Trophoblast cell (in vitro differentiated cells and primary cell): ENCODE measurements around the gene TMEM82.

ENCODE experiments used
- DNase-seq, 2 donors: peaks; one replicate each; pipeline ENCODE4 v3.0.0-alpha.2; 2016
- H2AFZ ChIP-seq: 2 replicates; pipeline ENCODE4 v1.6.1; 2013; ENCODE audit warnings: low read length, moderate library complexity, mild to moderate bottlenecking; ENCODE audit not compliant: insufficient read depth, poor library complexity
- H2AK5ac ChIP-seq: 2 replicates; pipeline ENCODE4 v1.6.1; 2013; ENCODE audit warnings: mild to moderate bottlenecking, low read length
- H2BK120ac ChIP-seq: 2 replicates; pipeline ENCODE4 v1.6.1; 2013; ENCODE audit warnings: low read length, mild to moderate bottlenecking, moderate library complexity; ENCODE audit not compliant: insufficient read depth, poor library complexity
- H2BK12ac ChIP-seq: 2 replicates; pipeline ENCODE4 v1.6.1; 2013; ENCODE audit warnings: mild to moderate bottlenecking, low read length, moderate library complexity
- H2BK5ac ChIP-seq: 2 replicates; pipeline ENCODE4 v1.6.1; 2013; ENCODE audit warnings: low read length, low read depth, moderate library complexity, mild to moderate bottlenecking; ENCODE audit not compliant: poor library complexity
- H3K14ac ChIP-seq: 2 replicates; pipeline ENCODE4 v1.6.1; 2013; ENCODE audit warnings: mild to moderate bottlenecking, low read length
- H3K18ac ChIP-seq: 2 replicates; pipeline ENCODE4 v1.6.1; 2013; ENCODE audit warnings: mild to moderate bottlenecking, low read length
- H3K23ac ChIP-seq: 2 replicates; pipeline ENCODE4 v1.6.1; 2013; ENCODE audit warnings: low read length
- H3K27ac ChIP-seq: 2 replicates; pipeline ENCODE4 v1.5.1; 2013; ENCODE audit warnings: low read depth, mild to moderate bottlenecking, inconsistent platforms, low read length, moderate library complexity
- H3K27me3 ChIP-seq: 2 replicates; pipeline ENCODE4 v1.6.1; 2013; ENCODE audit warnings: inconsistent platforms, mild to moderate bottlenecking, low read length, moderate library complexity; ENCODE audit not compliant: insufficient read depth
- H3K36me3 ChIP-seq, 2 experiments: 1 replicate in 1 of 2; 2 replicates in 1 of 2; pipeline ENCODE4 v1.6.1; 2013; ENCODE audit warnings: low read length in 2 of 2, mild to moderate bottlenecking in 2 of 2, moderate library complexity in 1 of 2; ENCODE audit not compliant: insufficient read depth in 2 of 2, control insufficient read depth in 1 of 2
- H3K4ac ChIP-seq: 2 replicates; pipeline ENCODE4 v1.6.1; 2013; ENCODE audit warnings: low read depth, mild to moderate bottlenecking, low read length, moderate library complexity
- H3K4me1 ChIP-seq, 2 experiments: 1 replicate in 1 of 2; 2 replicates in 1 of 2; pipeline ENCODE4 v1.6.1; 2013; ENCODE audit warnings: low read length in 2 of 2, mild to moderate bottlenecking in 2 of 2, moderate library complexity in 1 of 2; ENCODE audit not compliant: insufficient read depth in 2 of 2, control insufficient read depth in 1 of 2
- H3K4me2 ChIP-seq: 2 replicates; pipeline ENCODE4 v1.6.1; 2013; ENCODE audit warnings: inconsistent platforms, mild to moderate bottlenecking, low read length, moderate library complexity
- H3K4me3 ChIP-seq: 2 replicates; pipeline ENCODE4 v1.5.1; 2013; ENCODE audit warnings: mild to moderate bottlenecking, low read depth, low read length, inconsistent platforms
- H3K79me1 ChIP-seq: one replicate; pipeline ENCODE4 v1.6.1; 2013; ENCODE audit warnings: low read length
- H3K79me2 ChIP-seq: 2 replicates; pipeline ENCODE4 v1.6.1; 2013; ENCODE audit warnings: low read length, mild to moderate bottlenecking; ENCODE audit not compliant: control insufficient read depth, insufficient read depth, poor library complexity
- H3K9ac ChIP-seq: 2 replicates; pipeline ENCODE4 v1.6.1; 2013; ENCODE audit warnings: mild to moderate bottlenecking, low read length
- H3K9me3 ChIP-seq: 2 replicates; pipeline ENCODE4 v1.6.1; 2013; ENCODE audit warnings: low read depth, mild to moderate bottlenecking, control low read depth, inconsistent platforms, low read length; ENCODE audit not compliant: insufficient read depth
- H4K12ac ChIP-seq: 2 replicates; pipeline ENCODE4 v1.6.1; 2013; ENCODE audit warnings: low read depth, mild to moderate bottlenecking, low read length, moderate library complexity
- H4K8ac ChIP-seq: 2 replicates; pipeline ENCODE4 v1.6.1; 2013; ENCODE audit warnings: low read depth, mild to moderate bottlenecking, low read length, moderate library complexity
- H4K91ac ChIP-seq: one replicate; pipeline ENCODE4 v1.6.1; 2013; ENCODE audit warnings: low read depth, mild to moderate bottlenecking, low read length, moderate library complexity
- WGBS: extraction: QIAGEN DNeasy Blood & Tissue Kit; methylation state at CpG from one replicate; pipeline ENCODE4 v1.1.7; 2013; ENCODE audit warnings: missing lambda C conversion rate; ENCODE audit not compliant: insufficient read length, insufficient coverage; ENCODE audit errors: extremely low coverage; 5-methylcytosine and 5-hydroxymethylcytosine counted together

Gene TMEM82

DNA sequence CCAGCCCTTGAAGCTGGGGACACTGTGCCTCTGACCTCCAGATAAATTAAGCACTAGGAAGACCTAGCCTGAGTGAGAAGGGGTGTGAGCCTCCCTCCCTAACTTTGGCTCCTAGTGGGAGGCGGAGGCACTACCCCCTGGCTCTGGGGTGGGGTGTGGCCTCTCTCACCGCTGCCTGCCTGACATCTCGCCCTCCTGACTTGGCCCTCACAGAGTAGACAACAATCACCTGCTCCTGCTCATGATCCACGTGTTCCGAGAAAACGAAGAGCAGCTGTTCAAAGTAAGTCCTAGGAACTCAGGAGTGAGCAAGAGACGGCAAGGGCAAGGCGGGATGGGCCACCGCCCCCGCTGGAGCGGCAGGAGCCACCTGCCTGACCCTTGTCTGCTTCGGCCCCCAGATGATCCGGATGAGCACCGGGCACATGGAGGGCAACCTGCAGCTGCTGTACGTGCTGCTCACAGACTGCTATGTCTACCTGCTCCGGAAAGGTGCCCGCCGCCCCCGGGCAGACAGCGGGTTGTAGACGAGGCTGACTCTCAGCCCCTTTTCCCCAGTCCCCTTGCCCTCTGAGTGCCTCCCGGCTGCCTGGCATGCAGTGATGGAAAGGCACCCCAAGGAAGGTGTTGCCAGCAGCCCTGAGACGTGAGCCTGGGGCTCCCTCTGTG lies 14.3 kb upstream of the TMEM82 start:
- H2BK12ac ChIP-seq: no peak overlapping the region
- no peak overlapping the region for H4K91ac ChIP-seq
- no peak overlapping the region for H3K4me2 ChIP-seq
- H2AK5ac ChIP-seq: no peak overlapping the region
- H3K9me3 ChIP-seq: no peaks in the 10 kb centered on the region
- H2BK120ac ChIP-seq: no peak overlapping the region
- H4K12ac ChIP-seq: no peak overlapping the region
- no peak overlapping the region for H3K14ac ChIP-seq
- no peak overlapping the region for H3K9ac ChIP-seq
- no peak overlapping the region for H2BK5ac ChIP-seq
- no peak overlapping the region for H3K23ac ChIP-seq
- WGBS: no CpG with 5 or more reads among the region's 23 CpGs
- no peaks in the 10 kb centered on the region for H3K79me2 ChIP-seq
- H4K8ac ChIP-seq: no peak overlapping the region
- DNase-seq: no peak
- peaks cover 64% of the 10 kb centered on the region in 2 experiments for H3K36me3 ChIP-seq
- no peak overlapping the region for H3K4me3 ChIP-seq
- no peaks in the 10 kb centered on the region for H3K27me3 ChIP-seq
- no peak overlapping the region for H3K18ac ChIP-seq
- peaks cover 6% of the 10 kb centered on the region for H3K79me1 ChIP-seq
- no peak overlapping the region for H2AFZ ChIP-seq
- peaks cover 30% of the 10 kb centered on the region in 2 experiments for H3K4me1 ChIP-seq
- no peak overlapping the region for H3K27ac ChIP-seq
- no peak overlapping the region for H3K4ac ChIP-seq

- no CpG with 5 or more reads among the region's 22 CpGs for WGBS
- H3K23ac ChIP-seq: no peak overlapping the region
- no peak overlapping the region for H4K8ac ChIP-seq
- H2AFZ ChIP-seq: no peak overlapping the region
- no peak for DNase-seq
- H3K27ac ChIP-seq: no peak overlapping the region
- H3K9me3 ChIP-seq: no peaks in the 10 kb centered on the region
- H3K4me1 ChIP-seq: peaks cover 26 to 30% of the 10 kb centered on the region in 2 experiments
- H4K12ac ChIP-seq: no peak overlapping the region
- no peak overlapping the region for H2BK12ac ChIP-seq
- H3K14ac ChIP-seq: no peak overlapping the region
- H2BK120ac ChIP-seq: no peak overlapping the region
- H2AK5ac ChIP-seq: no peak overlapping the region
- no peak overlapping the region for H3K4me2 ChIP-seq
- H3K79me1 ChIP-seq: peaks cover 9% of the 10 kb centered on the region
- peaks cover 74 to 75% of the 10 kb centered on the region in 2 experiments for H3K36me3 ChIP-seq
- H3K4me3 ChIP-seq: no peak overlapping the region
- H4K91ac ChIP-seq: no peak overlapping the region
- H3K4ac ChIP-seq: no peak overlapping the region
- H3K79me2 ChIP-seq: no peaks in the 10 kb centered on the region
- no peak overlapping the region for H3K18ac ChIP-seq
- no peak overlapping the region for H3K9ac ChIP-seq
- H3K27me3 ChIP-seq: no peaks in the 10 kb centered on the region
- no peak overlapping the region for H2BK5ac ChIP-seq
Measured at GRCh38 chr1:15728937-15729657, 13.2 kb upstream of the TMEM82 start.

- Histone ChIP-seq H3K79me2 (no peaks in the 10 kb centered on the region), H3K4me2 (no peak overlapping the region), H3K9ac (no peak overlapping the region), H3K27ac (no peak overlapping the region), H4K12ac (no peak overlapping the region), H4K91ac (no peak overlapping the region), H3K4me3 (no peak overlapping the region), H3K18ac (no peak overlapping the region), H3K36me3 (peaks cover 78 to 79% of the 10 kb centered on the region in 2 experiments), H3K9me3 (no peaks in the 10 kb centered on the region), H3K4me1 (peaks cover 29 to 32% of the 10 kb centered on the region in 2 experiments), H3K27me3 (no peaks in the 10 kb centered on the region), H2AFZ (no peak overlapping the region), H4K8ac (no peak overlapping the region), H3K14ac (no peak overlapping the region), H3K4ac (no peak overlapping the region), H2BK12ac (no peak overlapping the region), H3K79me1 (peaks cover 11% of the 10 kb centered on the region), H2BK5ac (no peak overlapping the region), H3K23ac (no peak overlapping the region), H2AK5ac (no peak overlapping the region), H2BK120ac (no peak overlapping the region)
- no CpG with 5 or more reads among the region's 16 CpGs for WGBS
- DNase-seq: no peak
Measured at GRCh38 chr1:15730423-15730822, 11.9 kb upstream of the TMEM82 start.

GRCh38 chr1:15730936-15731335 lies 11.4 kb upstream of the TMEM82 start:
- Histone ChIP-seq H3K9ac (no peak overlapping the region), H3K4me2 (no peak overlapping the region), H3K27me3 (no peaks in the 10 kb centered on the region), H4K12ac (no peak overlapping the region), H3K18ac (no peak overlapping the region), H4K8ac (no peak overlapping the region), H2BK120ac (no peak overlapping the region), H4K91ac (no peak overlapping the region), H3K79me2 (no peaks in the 10 kb centered on the region), H3K4me3 (no peak overlapping the region), H3K14ac (no peak overlapping the region), H2AK5ac (no peak overlapping the region), H2BK5ac (no peak overlapping the region), H3K23ac (no peak overlapping the region), H3K4me1 (peaks cover 26 to 28% of the 10 kb centered on the region in 2 experiments), H2AFZ (no peak overlapping the region), H3K36me3 (peaks cover 79% of the 10 kb centered on the region in 2 experiments), H3K27ac (no peak overlapping the region), H3K79me1 (peaks cover 10% of the 10 kb centered on the region), H3K9me3 (peaks cover 1% of the 10 kb centered on the region), H2BK12ac (no peak overlapping the region), H3K4ac (no peak overlapping the region)
- WGBS: no CpG with 5 or more reads among the region's 16 CpGs
- DNase-seq: no peak
